Stimulated activated CD4-positive, alpha-beta T cell treated with anti-CD3 and anti-CD28 coated beads, Interleukin-1b, Interleukin-23, amount 100 ng/mL, for 1 hour (primary cell): ENCODE data around the gene ARHGEF11.
"Not testable (repeated sequence)": the region's sequence is repeated elsewhere in the genome, so short reads cannot be mapped to it uniquely, and the experiment has no call there.

Experiments used
- DNase-seq, 2 donors: peaks; one replicate each; pipeline ENCODE4 v3.0.0-alpha.2; 2020; ENCODE audit warnings: low read depth in 2 of 2

The ARHGEF11 gene

GRCh38 chr1:156929596-156930238, 115.8 kb downstream of the ARHGEF11 start:
- DNase-seq = no peak

- no peak for DNase-seq
Observed at GRCh38 chr1:156928043-156928602, 117.4 kb downstream of the ARHGEF11 start.

- peak; percentile 17 to 43 for DNase-seq
Observed at GRCh38 chr1:156927215-156928042, 118.1 kb downstream of the ARHGEF11 start.

- not testable (repeated sequence) for DNase-seq
Observed at GRCh38 chr1:156926695-156927094, 118.8 kb downstream of the ARHGEF11 start.

DNA sequence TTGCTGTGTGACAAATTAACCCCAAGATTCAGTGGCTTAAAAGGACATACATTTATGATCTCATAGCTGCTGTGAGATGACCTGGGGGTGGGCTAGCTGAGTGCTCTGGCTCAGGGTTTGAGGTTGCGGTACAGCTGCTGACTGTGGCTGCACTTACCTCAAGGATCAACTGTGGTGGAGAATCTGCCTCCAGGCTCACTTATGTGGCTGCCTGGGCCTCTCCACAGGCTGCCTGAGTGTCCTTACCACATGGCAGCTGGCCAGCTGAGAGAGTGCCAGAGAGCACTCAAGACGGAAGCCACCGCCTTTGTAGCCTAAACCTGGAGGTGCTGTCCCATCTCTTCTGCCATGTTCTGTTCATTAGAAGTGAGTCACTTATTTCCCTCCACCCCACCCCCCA, 119.4 kb downstream of the ARHGEF11 start:
- DNase-seq = no peak

- no peak for DNase-seq
Observed at GRCh38 chr1:156925154-156926010, 120.2 kb downstream of the ARHGEF11 start.

GRCh38 chr1:156924478-156925153, 120.9 kb downstream of the ARHGEF11 start:
- no peak for DNase-seq

- no peak for DNase-seq
Observed at GRCh38 chr1:156923670-156924477, 121.7 kb downstream of the ARHGEF11 start.

- no peak for DNase-seq
Observed at GRCh38 chr1:156922986-156923669, 122.4 kb downstream of the ARHGEF11 start.

DNA sequence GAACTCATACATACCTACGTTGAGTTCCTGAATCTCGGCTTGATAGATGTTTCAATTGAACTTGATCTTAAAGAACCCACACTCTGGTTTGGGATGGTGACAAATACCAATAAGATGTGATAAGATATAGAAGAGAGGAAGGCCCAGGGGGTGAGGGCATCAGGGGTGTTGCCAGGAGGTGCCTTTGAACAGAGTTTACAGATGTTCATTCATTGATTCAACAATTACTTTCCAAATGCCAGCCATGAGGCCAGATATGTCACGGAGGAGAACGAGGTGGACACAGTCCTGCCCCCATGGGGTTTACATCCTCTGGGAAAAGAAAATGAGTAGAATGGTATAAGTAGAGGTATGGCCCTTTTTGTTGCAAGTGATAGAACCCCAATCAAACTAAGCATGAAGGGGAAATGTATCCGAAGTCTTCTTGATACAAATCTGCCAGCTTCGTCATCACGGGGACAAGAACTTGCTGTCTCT, 124.5 kb downstream of the ARHGEF11 start:
- no peak for DNase-seq

GRCh38 chr1:156920233-156921052, 125.1 kb downstream of the ARHGEF11 start, which contains the start of gene LRRC71:
TSS of gene LRRC71 (plus strand) at chr1:156920632. CDS start at chr1:156920804, 172 bp downstream.
- peak in 1 of 2 donors; percentile 61 for DNase-seq

DNA sequence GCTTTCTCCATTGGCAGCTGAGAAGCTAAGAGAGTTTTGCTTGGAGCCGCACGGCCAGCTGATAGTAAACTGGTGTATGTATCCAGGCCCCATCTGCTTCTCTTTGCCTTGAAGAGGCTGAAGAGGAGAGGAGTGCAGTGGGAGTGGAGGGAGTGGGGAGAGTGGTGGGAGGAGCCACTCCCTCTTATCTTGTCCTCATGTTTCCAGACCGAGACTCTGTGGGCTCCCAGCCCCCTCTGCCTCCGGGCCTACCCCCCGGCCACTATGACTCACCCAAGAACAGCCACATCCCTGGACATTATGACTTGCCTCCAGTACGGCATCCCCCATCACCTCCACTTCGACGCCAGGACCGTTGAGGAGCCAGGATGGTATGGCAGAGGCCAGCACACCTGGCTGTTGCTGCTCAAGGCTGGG, 131.1 kb downstream of the ARHGEF11 start:
- no peak for DNase-seq

- no peak for DNase-seq
Observed at GRCh38 chr1:156913809-156914387, 131.6 kb downstream of the ARHGEF11 start.

DNA sequence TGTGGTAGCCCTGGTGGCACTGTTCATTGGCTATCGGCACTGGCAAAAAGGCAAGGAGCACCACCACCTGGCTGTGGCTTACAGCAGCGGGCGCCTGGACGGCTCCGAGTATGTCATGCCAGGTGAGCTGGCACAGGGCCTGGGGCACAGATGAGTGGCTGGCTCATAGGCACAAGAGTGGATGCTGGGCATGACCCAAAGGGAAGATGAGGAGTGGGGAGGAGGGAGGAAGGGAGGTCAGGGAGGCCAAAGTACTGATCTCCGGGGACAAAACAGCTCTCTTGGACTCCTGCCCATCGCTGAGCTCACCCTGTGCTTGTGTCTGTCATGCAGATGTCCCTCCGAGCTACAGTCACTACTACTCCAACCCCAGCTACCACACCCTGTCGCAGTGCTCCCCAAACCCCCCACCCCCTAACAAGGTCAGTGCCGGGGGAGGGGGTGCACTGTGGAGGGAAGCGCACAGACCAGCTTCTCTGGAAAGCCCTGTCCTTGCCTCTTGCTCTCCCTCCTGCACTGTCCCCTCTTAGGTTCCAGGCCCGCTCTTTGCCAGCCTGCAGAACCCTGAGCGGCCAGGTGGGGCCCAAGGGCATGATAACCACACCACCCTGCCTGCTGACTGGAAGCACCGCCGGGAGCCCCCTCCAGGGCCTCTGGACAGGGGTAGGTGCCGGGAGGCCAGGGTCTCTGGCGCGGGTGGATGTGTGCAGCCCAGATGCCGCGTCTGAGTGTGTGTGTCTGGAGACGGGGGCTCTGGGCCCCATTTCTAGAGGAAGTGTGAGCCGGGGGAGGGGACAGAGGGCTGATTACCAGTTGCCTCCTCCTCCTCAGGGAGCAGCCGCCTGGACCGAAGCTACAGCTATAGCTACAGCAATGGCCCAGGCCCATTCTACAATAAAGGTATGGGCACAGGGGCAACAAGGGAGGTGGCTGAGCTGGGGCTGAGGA, 132.4 kb downstream of the ARHGEF11 start:
- no peak for DNase-seq

- DNase-seq = no peak
Observed at GRCh38 chr1:156912310-156912709, 133.2 kb downstream of the ARHGEF11 start.

GRCh38 chr1:156911577-156912298, 133.8 kb downstream of the ARHGEF11 start:
- DNase-seq = no peak
